A172 (cell line): ENCODE measurements around the gene NDUFB10. TPM values are rescaled to one million over a fixed set of nuclear protein-coding genes. Genes with fewer than 3 reads are reported as not detected.

Source experiments
- DNase-seq: peaks from one replicate; pipeline ENCODE4 v3.0.0-alpha.2; 2015; ENCODE audit warnings: low spot score
- total RNA-seq: library from RNA; depleted of rRNA; stranded (reverse); fragments of >200 nt; shearing (Covaris generic); gene quantifications from 2 replicates; pipeline ENCODE4 v1.2.3, GENCODE V29; 2014

The NDUFB10 gene
- total RNA-seq, 1 experiment from 2014 or later: 367 TPM

DNA sequence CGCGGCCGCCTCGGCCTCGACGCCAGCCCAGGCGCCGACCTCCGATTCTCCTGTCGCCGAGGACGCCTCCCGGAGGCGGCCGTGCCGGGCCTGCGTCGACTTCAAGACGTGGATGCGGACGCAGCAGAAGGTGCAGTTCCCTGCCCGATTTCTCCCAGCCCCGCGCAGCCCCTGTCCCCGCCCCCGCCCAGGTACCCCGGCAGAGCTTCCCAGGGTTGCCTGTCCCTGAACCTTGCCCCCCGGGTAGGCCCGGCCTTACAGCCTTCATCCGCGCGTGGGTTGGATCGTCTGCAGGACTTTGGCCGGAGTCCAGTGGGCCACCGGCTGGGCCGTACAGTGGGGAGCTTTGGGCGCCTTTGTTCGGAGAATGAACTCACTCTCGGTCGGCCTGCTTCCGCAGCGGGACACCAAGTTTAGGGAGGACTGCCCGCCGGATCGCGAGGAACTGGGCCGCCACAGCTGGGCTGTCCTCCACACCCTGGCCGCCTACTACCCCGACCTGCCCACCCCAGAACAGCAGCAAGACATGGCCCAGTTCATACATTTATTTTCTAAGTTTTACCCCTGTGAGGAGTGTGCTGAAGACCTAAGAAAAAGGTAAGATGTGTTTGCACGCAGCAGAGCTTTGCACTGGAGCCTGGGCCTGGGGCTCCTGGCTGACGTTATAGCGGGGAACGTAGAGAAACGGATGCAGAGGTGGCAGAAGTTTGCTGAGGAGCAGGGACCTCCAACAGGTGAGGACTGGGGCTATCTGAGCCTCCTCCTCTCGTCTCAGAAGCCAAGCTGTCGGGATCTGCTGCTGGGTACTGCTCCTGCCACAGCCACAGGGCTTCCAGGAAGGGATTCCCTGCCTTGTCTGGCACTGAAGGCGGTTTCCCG lies 25.2 kb downstream of the NDUFB10 start:
- DNase-seq: no peak

- DNase-seq: no peak
These were observed 26.3 kb downstream of the NDUFB10 start for GRCh38 chr16:1985466-1986150.

DNA sequence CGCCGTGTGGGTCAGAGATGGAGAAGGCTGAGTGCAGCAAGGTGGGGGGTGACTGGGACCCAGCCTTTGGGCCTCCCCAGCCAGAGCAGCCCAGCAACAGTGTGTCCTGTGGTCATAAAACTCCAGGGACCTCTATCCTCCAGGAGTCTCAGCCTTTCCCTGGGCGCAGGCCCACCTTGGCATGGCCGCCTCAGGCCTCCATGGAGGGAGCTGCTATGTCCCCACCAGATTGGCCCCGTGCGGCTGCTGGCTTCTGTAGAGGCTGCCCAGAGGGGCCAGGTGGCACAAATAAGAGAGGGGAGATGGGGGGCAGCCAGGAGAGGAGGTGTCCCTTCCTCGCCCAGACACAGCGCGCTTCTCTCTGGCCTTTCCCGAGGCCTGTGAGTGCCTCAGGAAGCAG lies 27.9 kb downstream of the NDUFB10 start:
- DNase-seq: no peak

DNA sequence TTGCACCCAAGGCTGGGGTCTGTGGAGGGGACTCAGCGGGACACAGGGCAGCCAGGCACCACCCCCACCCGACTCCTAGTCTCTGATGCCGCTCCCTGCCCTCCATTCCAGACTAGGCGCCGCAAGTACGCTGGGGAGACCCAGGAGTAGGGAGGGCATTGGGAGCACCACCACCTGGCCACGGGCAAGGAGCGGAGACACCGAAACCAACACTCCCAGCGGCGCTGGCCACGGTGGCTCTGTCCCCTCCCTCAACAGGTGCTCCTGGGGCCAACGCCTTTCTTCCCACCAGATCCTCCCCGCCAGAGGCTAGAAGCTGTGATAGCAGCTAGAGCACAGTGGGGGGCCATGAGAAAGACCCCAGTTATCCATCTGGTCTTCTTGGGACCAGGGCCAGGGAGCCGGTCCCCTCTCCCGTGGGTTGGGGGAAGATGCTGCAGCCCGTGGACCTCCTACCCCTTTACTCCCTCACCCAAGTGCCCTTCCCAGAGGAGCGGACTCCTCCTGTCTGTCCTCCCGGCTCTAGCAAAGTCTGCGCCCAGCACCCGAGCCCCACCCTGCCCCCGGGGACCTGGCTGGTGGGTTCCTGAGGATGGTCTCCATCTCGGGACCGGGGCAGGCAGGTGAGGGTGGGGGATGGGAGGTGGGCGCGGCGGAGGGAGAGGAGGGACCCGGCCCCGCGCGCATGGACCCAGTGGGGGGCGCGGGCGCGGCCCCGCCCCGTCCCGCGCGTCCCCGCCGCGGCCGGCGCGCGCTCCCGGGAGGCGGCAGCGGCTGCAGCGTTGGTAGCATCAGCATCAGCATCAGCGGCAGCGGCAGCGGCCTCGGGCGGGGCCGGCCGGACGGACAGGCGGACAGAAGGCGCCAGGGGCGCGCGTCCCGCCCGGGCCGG lies 30.1 kb downstream of the NDUFB10 start, which contains the start of gene SYNGR3:
SYNGR3 (plus strand) TSS at position 762 of the 892 bp plus-strand sequence. CDS start 133 bp downstream, outside the sequence.
- no peak for DNase-seq

DNA sequence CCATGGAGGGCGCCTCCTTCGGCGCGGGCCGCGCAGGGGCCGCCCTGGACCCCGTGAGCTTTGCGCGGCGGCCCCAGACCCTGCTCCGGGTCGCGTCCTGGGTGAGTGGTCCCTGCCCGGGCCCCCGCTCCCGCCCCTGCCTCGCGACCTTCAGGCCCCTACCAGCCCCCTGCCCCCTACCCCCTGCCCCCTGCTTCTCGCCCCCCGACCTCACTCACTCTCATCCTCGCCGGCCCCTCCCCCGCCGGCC lies 30.7 kb downstream of the NDUFB10 start:
- DNase-seq: no peak

DNA sequence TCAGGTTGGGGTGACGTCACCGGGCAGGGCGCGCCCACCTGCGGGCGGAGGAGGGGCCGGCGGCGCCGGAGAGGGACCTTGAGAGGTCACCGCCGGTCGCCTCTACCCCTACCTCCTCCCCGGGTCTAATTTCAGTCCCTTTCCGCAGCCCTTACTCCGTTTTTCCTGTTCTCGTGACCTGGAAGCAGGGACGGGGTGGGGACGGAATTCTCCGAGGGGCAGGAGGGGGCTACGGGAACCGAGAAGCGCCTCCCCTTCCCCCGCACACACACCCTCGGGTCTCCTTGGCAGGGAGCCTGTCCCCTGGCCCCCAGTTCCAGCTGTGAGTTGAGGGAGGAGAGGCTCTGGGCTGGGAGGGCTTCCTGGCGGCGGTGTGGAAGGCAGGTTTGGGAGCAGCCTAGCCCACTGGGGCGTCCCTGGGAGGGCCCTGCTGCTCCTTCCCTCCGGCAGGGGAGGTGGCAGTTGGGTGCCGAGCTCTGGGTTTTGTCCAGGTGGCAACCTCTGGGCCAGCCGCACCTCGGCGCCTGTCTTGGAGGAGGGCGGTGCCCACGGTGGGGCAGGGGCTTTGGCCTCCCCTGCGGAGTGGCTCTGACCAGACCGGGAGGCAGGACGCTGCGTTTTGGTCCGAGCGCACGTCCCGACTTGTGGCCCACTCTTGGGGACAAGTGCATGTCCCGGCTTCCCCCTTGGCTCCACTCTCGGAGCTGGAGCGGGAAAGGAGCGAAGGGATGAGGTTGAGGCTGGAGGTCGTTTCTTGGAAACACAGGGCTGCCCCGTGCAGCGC lies 31.2 kb downstream of the NDUFB10 start:
- DNase-seq: no peak

DNA sequence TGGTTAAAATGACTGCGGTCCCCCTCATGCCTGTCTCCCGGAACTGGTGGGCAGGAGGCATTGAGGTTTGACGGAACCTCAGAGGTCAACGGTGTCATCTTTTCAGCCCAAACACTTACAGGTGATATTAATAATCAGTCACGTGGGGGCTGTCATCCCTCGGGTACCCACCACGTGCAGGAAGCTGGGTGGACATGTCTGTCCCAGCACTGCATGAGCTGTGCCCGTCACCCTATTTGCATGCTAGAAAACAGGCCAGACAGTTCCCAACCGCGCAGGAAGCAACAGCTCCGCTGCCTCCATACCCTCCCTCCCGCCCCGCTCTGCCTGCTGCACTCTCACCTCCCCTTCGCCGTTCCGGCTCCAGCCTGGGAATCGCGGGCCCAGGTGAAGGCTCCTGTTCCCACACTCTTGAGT lies 31.8 kb downstream of the NDUFB10 start:
- no peak for DNase-seq

DNA sequence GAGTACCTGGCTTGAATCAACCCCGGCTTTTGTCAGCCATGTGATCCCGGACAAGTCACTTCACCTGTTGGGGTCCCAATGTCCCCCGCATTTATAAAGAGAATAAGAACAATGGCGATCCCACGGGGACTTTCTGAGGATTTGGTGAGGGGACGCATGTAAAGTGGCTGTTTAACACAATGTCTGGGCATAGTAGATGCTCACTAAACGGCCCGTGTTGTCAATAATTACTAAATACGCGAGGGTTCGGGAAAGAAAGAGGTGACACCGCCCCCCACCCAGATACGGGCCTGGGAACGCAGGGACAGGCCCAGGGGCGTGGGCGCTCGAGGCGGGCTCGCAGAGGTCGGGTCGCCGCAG lies 32.2 kb downstream of the NDUFB10 start:
- DNase-seq: no peak

DNA sequence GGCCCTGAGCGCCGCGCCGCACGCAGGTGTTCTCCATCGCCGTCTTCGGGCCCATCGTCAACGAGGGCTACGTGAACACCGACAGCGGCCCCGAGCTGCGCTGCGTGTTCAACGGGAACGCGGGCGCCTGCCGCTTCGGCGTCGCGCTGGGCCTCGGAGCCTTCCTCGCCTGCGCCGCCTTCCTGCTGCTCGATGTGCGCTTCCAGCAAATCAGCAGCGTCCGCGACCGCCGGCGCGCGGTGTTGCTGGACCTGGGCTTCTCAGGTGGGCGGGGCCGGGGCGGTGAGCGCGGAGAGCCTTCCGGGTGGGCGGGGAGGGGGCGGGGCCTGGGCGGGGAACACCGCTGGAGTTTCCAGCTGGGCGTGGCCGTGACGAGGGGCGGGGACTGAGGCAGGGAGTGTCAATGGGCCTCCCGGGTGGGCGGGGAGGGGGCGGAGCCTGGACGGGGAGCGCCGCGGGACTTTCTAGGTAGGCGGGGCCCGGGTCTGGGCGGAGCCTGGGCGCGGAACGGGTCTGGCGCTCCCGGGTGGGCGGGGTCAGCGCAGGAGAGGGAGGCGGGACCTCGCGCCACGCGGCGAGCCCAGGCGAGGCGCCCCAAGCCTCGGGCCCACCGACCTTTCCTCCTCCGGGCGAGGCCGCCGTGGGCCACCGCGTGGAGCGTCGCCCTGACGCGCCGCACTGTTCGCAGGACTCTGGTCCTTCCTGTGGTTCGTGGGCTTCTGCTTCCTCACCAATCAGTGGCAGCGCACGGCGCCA lies 32.8 kb downstream of the NDUFB10 start:
- no peak for DNase-seq

DNA sequence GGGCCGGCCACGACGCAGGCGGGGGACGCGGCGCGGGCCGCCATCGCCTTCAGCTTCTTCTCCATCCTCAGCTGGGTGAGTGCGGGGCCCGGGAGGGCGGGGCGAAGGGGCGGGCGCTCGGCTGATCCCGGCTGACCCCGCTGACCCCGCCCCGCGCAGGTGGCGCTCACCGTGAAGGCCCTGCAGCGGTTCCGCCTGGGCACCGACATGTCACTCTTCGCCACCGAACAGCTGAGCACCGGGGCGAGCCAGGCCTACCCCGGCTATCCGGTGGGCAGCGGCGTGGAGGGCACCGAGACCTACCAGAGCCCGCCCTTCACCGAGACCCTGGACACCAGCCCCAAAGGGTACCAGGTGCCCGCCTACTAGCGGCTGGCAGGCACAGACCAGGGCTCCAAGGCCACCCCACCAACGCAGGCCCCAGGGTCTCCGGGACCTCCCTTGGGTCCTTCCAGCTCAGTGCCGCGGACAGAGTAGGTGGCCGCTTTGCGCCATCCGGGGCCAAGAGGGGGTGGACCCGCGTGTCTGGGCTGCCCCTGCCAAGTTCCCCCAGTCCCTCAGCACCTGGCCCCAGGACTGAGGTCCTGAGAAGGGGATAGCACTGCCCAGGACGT lies 33.5 kb downstream of the NDUFB10 start:
- no peak for DNase-seq

GRCh38 chr16:1993731-1994131 lies 34.4 kb downstream of the NDUFB10 start:
- no peak for DNase-seq

DNA sequence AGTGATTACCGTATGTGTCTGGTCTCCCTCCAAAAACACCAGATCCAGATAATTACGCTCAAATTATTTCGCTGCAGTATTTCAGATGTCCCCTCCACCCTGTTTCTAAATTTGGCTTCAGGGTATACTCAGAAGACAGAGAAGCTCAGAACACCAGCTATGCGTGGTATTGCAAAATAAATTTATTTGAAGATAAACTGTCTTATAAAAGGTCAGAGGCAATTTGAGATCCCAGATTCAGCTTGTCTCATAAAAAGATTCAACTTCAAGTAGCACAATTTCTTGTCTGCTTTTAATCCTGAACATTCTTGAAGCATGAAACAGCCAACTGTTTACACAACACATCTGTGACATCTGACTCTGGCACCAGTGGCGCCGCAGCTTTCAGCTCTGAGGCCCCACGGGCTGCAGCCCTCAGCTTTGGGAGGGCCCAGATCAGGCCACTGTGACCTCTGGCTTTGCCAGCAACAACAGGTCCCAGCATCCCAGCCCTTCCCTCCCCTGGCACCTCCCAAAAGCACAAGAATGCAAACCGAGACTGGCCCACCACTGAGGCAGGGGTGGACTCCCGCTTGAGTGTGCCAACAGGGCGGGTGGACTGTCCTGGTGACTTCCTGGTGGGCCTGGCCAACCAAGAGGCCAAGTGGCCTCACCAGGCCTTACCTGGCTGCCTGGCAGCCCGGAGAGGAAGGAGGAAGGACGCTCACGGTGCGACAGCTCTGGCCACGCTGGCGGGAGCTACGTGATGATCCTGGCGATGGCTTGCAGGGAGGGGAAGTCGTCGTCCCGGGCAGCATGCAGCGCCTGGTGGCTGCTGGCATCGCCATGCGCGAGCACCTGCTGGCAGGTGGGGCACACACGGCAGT lies 38.4 kb downstream of the NDUFB10 start:
- no peak for DNase-seq

GRCh38 chr16:1998360-1998835 lies 39.1 kb downstream of the NDUFB10 start:
- DNase-seq: no peak

DNA sequence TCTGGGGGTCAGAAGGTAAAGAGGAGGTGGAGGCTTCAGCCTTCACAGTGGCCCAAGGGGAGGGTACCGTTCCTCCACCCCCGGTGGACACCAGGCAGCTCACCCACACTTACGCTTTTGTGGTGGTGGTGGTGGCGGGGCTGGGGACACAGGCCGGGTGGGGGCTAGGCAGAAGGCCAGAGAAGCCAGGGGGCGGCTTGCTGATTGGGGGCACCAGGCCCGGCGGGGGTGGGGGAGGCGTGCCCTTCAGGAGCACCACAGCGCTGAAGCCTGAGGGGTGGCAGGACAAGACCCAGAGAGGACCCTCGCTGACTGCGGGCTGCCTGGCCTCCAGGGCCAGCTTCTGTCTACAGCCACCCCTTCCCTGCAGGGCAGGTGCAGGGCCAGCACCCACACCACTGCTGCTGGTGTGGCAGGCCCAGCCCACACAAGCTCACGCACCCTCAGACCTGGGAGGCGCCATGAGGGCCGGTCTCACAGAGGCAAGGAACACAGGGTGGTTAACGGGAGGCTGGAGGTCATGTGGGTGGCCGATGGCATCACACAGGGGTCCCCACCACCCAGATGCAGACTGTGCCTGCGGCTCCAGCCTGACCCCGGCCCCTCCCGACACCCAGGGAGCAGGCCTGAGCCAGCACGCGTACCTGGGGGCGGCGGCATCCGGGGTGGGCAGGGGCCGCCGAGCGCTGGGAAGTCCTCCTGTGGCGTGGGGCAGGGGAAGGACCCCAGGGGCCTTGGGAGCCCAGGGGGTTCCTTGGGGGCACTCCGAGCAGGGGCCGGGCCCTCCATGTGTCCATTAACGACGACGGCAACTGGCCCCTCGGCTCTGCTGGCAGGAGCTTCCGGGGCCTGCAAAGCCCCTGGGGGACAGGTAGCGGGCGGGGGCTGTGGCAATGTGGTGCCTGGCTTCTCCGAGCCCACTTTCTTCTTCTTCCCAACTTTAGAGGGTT lies 39.8 kb downstream of the NDUFB10 start:
- no peak for DNase-seq

DNA sequence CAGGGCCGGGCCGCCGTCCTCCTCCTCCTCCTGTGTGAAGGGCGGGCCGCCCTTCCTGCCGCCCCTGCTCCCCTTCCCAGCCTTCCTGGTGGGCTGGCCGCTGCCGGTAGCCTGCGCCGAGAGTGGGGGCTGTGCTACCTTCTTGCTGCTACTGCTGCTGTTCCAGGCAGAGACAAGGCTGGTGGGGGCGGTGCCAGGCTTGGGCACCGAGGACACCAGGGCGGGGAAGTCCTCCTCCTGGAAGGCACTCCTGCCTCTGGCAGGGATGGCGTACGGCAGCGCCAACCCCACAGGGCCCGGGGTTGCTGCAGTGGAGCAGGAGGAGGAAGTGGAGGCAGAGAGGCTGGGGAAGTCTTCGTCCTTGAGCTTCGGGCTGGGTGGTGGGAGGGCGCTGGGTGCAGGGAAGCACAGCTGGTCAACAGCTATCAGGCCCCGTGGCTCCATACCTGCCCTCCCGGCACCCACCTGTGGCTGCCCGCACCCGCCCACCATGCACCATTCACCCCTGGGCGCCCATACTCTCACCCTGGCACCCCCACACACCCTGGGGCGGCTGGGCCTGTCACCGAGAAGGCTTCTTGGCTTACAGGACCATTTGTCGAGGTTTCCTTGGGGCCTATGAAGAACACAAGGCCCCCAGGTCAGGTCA lies 40.7 kb downstream of the NDUFB10 start:
- no peak for DNase-seq

DNA sequence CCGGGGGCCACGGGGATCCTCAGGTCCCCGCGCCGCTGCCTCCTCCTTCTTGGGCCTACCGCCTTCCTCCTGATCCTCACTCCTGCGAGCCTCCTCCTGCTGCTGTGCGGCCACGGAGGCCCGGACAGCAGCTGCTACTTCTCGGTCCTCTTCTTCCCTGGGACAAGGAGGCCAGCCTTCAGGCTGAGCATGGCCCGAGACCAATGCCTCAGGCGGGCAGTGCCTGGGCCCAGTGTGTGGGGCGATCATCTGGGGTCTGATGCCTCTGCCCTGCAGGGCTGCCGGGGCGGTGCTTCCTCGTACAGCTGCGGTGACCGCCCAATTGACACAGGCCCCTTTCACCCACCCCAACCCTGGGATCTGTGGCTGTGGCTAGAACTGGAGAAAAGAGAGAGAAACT lies 41.7 kb downstream of the NDUFB10 start:
- no peak for DNase-seq
